ENCODE data around the gene PCDHA11.
"Not testable (repeated sequence)": the region's sequence is repeated elsewhere in the genome, so short reads cannot be mapped to it uniquely, and the experiment has no call there.

PCDHA11 gene

GRCh38 chr5:140855772-140856674, 12.7 kb upstream of the PCDHA11 start, which contains the start of gene PCDHA10:
PCDHA10 (plus strand) TSS chr5:140855897; CDS start chr5:140856049, 152 bp downstream.
- DNase-seq: no peak

- DNase-seq: no peak
Observed at GRCh38 chr5:140857177-140857986, 11.4 kb upstream of the PCDHA11 start.

- DNase-seq: no peak
Observed at GRCh38 chr5:140857987-140858240, 10.8 kb upstream of the PCDHA11 start.

GRCh38 chr5:140862441-140863295, 6.1 kb upstream of the PCDHA11 start:
- DNase-seq: no peak

- no peak for DNase-seq
Observed at GRCh38 chr5:140869555-140869886, 764 bp downstream of the PCDHA11 start.

GRCh38 chr5:140870221-140871201, 1.8 kb downstream of the PCDHA11 start:
- no peak for DNase-seq

GRCh38 chr5:140875085-140876065, 6.6 kb downstream of the PCDHA11 start, which contains the start of gene PCDHA12:
PCDHA12 (plus strand) TSS chr5:140875308; CDS start chr5:140875473, 165 bp downstream.
- no peak for DNase-seq

GRCh38 chr5:140876541-140877261, 7.9 kb downstream of the PCDHA11 start:
- not testable (repeated sequence) for DNase-seq

GRCh38 chr5:140877262-140877581, 8.5 kb downstream of the PCDHA11 start:
- no peak for DNase-seq

GRCh38 chr5:140881889-140882590, 13.3 kb downstream of the PCDHA11 start, which contains the start of gene PCDHA13:
PCDHA13 (plus strand) TSS chr5:140882124; CDS start chr5:140882269, 145 bp downstream.
- no peak for DNase-seq

- no peak for DNase-seq
Observed at GRCh38 chr5:140882591-140882899, 13.8 kb downstream of the PCDHA11 start.

- DNase-seq: no peak
Observed at GRCh38 chr5:140883373-140883772, 14.6 kb downstream of the PCDHA11 start.

GRCh38 chr5:140883927-140884697, 15.4 kb downstream of the PCDHA11 start:
- DNase-seq: no peak

- DNase-seq: no peak
Observed at GRCh38 chr5:140916325-140916724, 47.6 kb downstream of the PCDHA11 start.
